ENCODE measurements around the gene RNF166. TPM values are rescaled to one million over a fixed set of nuclear protein-coding genes. Genes with fewer than 3 reads are reported as not detected.

RNF166 gene
- total and polyA plus RNA-seq, 2 of the 13 experiments (the other 11 are each of a cell fraction or from before 2014, with no cell fraction given) = 21.4 to 23.0 TPM

DNA sequence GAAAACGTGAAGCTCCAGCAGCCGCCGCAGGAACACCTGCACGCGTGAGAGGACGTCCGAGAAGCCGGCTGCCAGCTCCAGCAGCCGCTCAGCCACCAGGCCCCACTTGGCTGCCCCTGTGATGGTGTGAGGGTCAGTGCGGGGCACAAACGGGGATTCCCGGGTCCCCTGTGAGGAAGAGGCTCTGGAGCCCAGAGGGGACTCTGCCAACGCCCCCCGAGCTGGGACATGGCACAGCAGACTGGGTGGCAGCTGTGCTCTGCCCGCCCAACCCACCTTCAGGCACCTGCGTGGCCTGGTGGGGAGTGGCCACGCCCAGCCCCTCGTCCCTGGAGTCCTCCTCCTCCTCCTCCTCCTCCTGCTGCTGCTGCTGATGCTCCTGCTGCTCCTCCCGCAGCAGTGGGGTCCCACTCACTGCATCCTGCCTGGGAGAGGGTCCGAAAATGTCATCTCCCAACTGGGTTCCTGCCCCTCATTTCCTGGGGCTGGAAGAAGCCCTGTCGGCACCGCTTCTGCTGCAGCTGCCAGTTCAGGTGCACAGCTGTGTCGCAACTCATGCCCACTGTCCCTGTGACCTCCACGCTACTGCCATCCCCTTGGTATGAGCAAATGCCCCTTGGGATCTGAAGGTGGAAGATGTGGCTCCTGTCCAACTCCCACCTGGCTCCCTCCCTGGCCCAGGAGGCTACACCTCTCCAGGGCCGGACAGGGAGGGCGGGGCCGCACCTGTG is 27.6 kb upstream of the RNF166 start:
- CTCF ChIA-PET (ENCODE audit: low intra/inter-chr PET ratio, low total read pairs) = no interaction called here
- FAIRE-seq = no peak

GRCh38 chr16:88732961-88733294 is 26.7 kb upstream of the RNF166 start:
- Histone ChIP-seq H3K9me3 (ENCODE audit: low read length) (no peaks in the 10 kb centered on the region), H4K20me1 (ENCODE audit: insufficient read depth, low read length) (no peaks in the 10 kb centered on the region; the same call in 1 of the 2 replicates), H3K9ac (ENCODE audit: insufficient read depth, low read depth, low read length) (no peak overlapping the region), H3K4me2 (ENCODE audit: low read depth, low read length) (no peak overlapping the region), H3K27me3 (ENCODE audit: control insufficient read depth in 1 of 2, insufficient read depth in 2 of 2, low read length in 2 of 2) (no peaks in the 10 kb centered on the region), H3K79me2 (ENCODE audit: insufficient read depth, low read length) (no peaks in the 10 kb centered on the region), H2AFZ (ENCODE audit: low read length) (no peak overlapping the region), H3K4me1 (ENCODE audit: insufficient read depth, low read length) (no peaks in the 10 kb centered on the region), H3K4me3 (replicated peaks in 1 of 3; ENCODE audit: insufficient read depth in 1 of 3, low read depth in 2 of 3, low read length in 3 of 3) (no peak overlapping the region), H3K36me3 (replicated peaks in 1 of 2; ENCODE audit: control insufficient read depth in 1 of 2, insufficient read depth in 2 of 2, low read length in 2 of 2) (peaks cover 36 to 57% of the 10 kb centered on the region in 2 experiments; a peak in 4 of 5 replicates), H3K27ac (ENCODE audit: extremely low read length, insufficient read depth, low read length) (no peak overlapping the region)
- DNase-seq (ENCODE audit: low spot score) (no peak), FAIRE-seq (no peak), ATAC-seq (no peak)
- intact Hi-C loops (cut with micrococcal nuclease; ENCODE audit: unreplicated experiment) (no loop called here), in situ Hi-C loops (cut with HindIII; ENCODE audit: extremely low pct_ligation_motif_present, low pct_unique_long_range_greater_than_20kb) (no loop called here)
- no TSS peak for BruUV-seq (replicated peaks)
- CTCF ChIA-PET (ENCODE audit: low intra/inter-chr PET ratio, low total read pairs) = no interaction called here
- POLR2A ChIA-PET = no interaction called here
- WGBS (ENCODE audit: low lambda C conversion rate) = 94% methylated on average over 9 of the region's 13 CpGs
- TF ChIP-seq RBM22 (optimal IDR thresholded peaks at IDR 0.05; ENCODE audit: low read length) = no peak
- TF ChIP-seq HES4 (CRISPR knock-in tag; IDR thresholded peaks at IDR 0.05; ENCODE audit: borderline replicate concordance) = no peak
- no peak for TF ChIP-seq ZNF382 (CRISPR knock-in tag; IDR thresholded peaks at IDR 0.05; ENCODE audit: borderline replicate concordance)
- TF ChIP-seq ZNF263 (CRISPR knock-in tag; IDR thresholded peaks at IDR 0.05) = no peak
- no peak for TF ChIP-seq MED8 (CRISPR knock-in tag; IDR thresholded peaks at IDR 0.05; ENCODE audit: insufficient replicate concordance)
- TF ChIP-seq ZNF280D (CRISPR knock-in tag; IDR thresholded peaks at IDR 0.05) = no peak
- no peak for TF ChIP-seq MZF1 (CRISPR knock-in tag; IDR thresholded peaks at IDR 0.05; ENCODE audit: borderline replicate concordance)
- TF ChIP-seq NRL (CRISPR knock-in tag; IDR thresholded peaks at IDR 0.05; ENCODE audit: borderline replicate concordance) = no peak
- TF ChIP-seq POLR2G (IDR thresholded peaks at IDR 0.05; ENCODE audit: low read depth, low read length) = no peak
- TF ChIP-seq PAWR (CRISPR knock-in tag; IDR thresholded peaks at IDR 0.05; ENCODE audit: borderline replicate concordance) = no peak
- no peak for TF ChIP-seq ZNF792 (CRISPR knock-in tag; IDR thresholded peaks at IDR 0.05)

More for the DNA sequence above, 27.6 kb upstream of the RNF166 start:
- Histone ChIP-seq H3K4me3 (replicated peaks in 1 of 3; ENCODE audit: insufficient read depth in 1 of 3, low read depth in 2 of 3, low read length in 3 of 3) (no peak overlapping the region), H3K9me3 (ENCODE audit: low read length) (no peaks in the 10 kb centered on the region), H3K4me1 (ENCODE audit: insufficient read depth, low read length) (no peaks in the 10 kb centered on the region), H2AFZ (ENCODE audit: low read length) (no peak overlapping the region), H4K20me1 (ENCODE audit: insufficient read depth, low read length) (no peaks in the 10 kb centered on the region; the same call in 1 of the 2 replicates), H3K36me3 (replicated peaks in 1 of 2; ENCODE audit: control insufficient read depth in 1 of 2, insufficient read depth in 2 of 2, low read length in 2 of 2) (peaks cover 36 to 55% of the 10 kb centered on the region in 2 experiments; a peak in 4 of 5 replicates), H3K27me3 (ENCODE audit: control insufficient read depth in 1 of 2, insufficient read depth in 2 of 2, low read length in 2 of 2) (no peaks in the 10 kb centered on the region), H3K79me2 (ENCODE audit: insufficient read depth, low read length) (no peaks in the 10 kb centered on the region), H3K9ac (ENCODE audit: insufficient read depth, low read depth, low read length) (no peak overlapping the region), H3K27ac (ENCODE audit: extremely low read length, insufficient read depth, low read length) (no peak overlapping the region), H3K4me2 (ENCODE audit: low read depth, low read length) (no peak overlapping the region)
- WGBS (ENCODE audit: low lambda C conversion rate) = 96% methylated on average over 25 of the region's 27 CpGs
- in situ Hi-C loops (cut with HindIII; ENCODE audit: extremely low pct_ligation_motif_present, low pct_unique_long_range_greater_than_20kb) (no loop called here), intact Hi-C loops (cut with micrococcal nuclease; ENCODE audit: unreplicated experiment) (no loop called here)
- POLR2A ChIA-PET = interaction anchor here (0.6 kb wide), 1 partner anchor 96 kb away, joined by 5 read pairs; no protein-coding TSS in a partner anchor
- BruUV-seq (replicated peaks) = no TSS peak
- DNase-seq (ENCODE audit: low spot score) (no peak), ATAC-seq (no peak)
- TF ChIP-seq CEBPB (IDR thresholded peaks at IDR 0.05; ENCODE audit: borderline replicate concordance, low read depth, low read length) (peak; percentile 68), U2AF1 (optimal IDR thresholded peaks at IDR 0.05; ENCODE audit: low read depth, low read length) (no peak), HNRNPL (IDR thresholded peaks at IDR 0.05; ENCODE audit: low read depth, low read length) (0 out of 2 replicates have a peak, but pooled peaks have one; percentile 60), AGO2 (optimal IDR thresholded peaks at IDR 0.05; ENCODE audit: low read depth, low read length) (peak; percentile 44), ZNF263 (CRISPR knock-in tag; IDR thresholded peaks at IDR 0.05) (0 out of 2 replicates have a peak, but pooled peaks have one; percentile 51), HNRNPLL (IDR thresholded peaks at IDR 0.05; ENCODE audit: low read depth, low read length, poor library complexity, severe bottlenecking) (peak; percentile 5)
